Activated CD8-positive, alpha-beta T cell treated with anti-CD3 and anti-CD28 coated beads for 36 hours (primary cell): ENCODE results near the gene FGD3. TPM values are rescaled to one million over a fixed set of nuclear protein-coding genes. Genes with fewer than 3 reads are reported as not detected.
"Not testable (repeated sequence)": the region's sequence is repeated elsewhere in the genome, so short reads cannot be mapped to it uniquely, and the experiment has no call there.

Experiments
- ATAC-seq: fragments of 200-7000 bp; cut with Tn5 transposase; one replicate; pipeline ENCODE4 v1.10.0; 2021; ENCODE audit warnings: mild to moderate bottlenecking, moderate library complexity
- CTCF ChIA-PET: fragments of 350-600 bp; sonication (Branson Sonifier 250); formaldehyde crosslinking; loops from one replicate; lab custom pipeline; 2021; ENCODE audit warnings: antibody characterized with exemption; lab: Charles Lee
- POLR2A ChIA-PET: fragments of 350-600 bp; sonication (Branson Sonifier 250); formaldehyde crosslinking; loops from one replicate; lab custom pipeline; 2021; ENCODE audit warnings: antibody characterized with exemption; lab: Charles Lee
- DNase-seq: peaks from one replicate; pipeline ENCODE4 v3.0.0-alpha.2; 2020
- H3K27ac Mint-ChIP-seq: one replicate; pipeline ENCODE4 v1.8.0; 2021; ENCODE audit warnings: mild to moderate bottlenecking, mixed read lengths
- H3K27me3 Mint-ChIP-seq: one replicate; pipeline ENCODE4 v1.8.0; 2021; ENCODE audit warnings: mixed read lengths
- H3K36me3 Mint-ChIP-seq: one replicate; pipeline ENCODE4 v1.8.0; 2021; ENCODE audit warnings: low read depth, mixed read lengths
- H3K4me1 Mint-ChIP-seq: one replicate; pipeline ENCODE4 v1.8.0; 2021; ENCODE audit warnings: low read depth, mixed read lengths
- H3K4me3 Mint-ChIP-seq: one replicate; pipeline ENCODE4 v1.8.0; 2021; ENCODE audit warnings: mild to moderate bottlenecking, moderate library complexity, mixed read lengths
- H3K9me3 Mint-ChIP-seq: one replicate; pipeline ENCODE4 v1.8.0; 2021; ENCODE audit warnings: mixed read lengths
- CTCF ChIP-seq: fragments of 200-600 bp; IDR thresholded peaks from one replicate; pipeline ENCODE4 v1.8.0; 2022; ENCODE audit warnings: antibody characterized with exemption, mild to moderate bottlenecking
- intact Hi-C: fragments of 100-400 bp; cut with micrococcal nuclease; formaldehyde crosslinking; loops from one replicate; pipeline ENCODE4 v1.10.0; 2022
- total RNA-seq, 2 experiments: library from RNA; stranded (reverse); gene quantifications; one replicate each; pipeline ENCODE4 v1.2.3, GENCODE V29; 2021

FGD3 gene
- total RNA-seq = 10 to 100 TPM; 41.6 to 43.5 TPM

- CTCF ChIA-PET = interaction anchor here (2.1 kb wide), 1 partner anchor 10 kb away, joined by 8 read pairs; no protein-coding TSS in a partner anchor
- no peak for TF ChIP-seq CTCF
- POLR2A ChIA-PET = interaction anchor here (0.9 to 1.8 kb wide), 3 partner anchors 17 to 184 kb away, joined by 3 to 6 read pairs (median 5); no protein-coding TSS in a partner anchor
- Mint-ChIP-seq H3K36me3 (no peaks in the 10 kb centered on the region), H3K4me1 (peaks cover 35% of the 10 kb centered on the region), H3K9me3 (peaks cover 3% of the 10 kb centered on the region), H3K27ac (peak within 1 kb of the TSS; percentile 26), H3K27me3 (no peaks in the 10 kb centered on the region), H3K4me3 (peak within 1 kb of the TSS; percentile 74)
- intact Hi-C loops = no loop called here
- ATAC-seq = peak; percentile 85
- peak; percentile 60 for DNase-seq
Observed at GRCh38 chr9:92947268-92948037, at the start of gene FGD3. Gene FGD3, plus strand, starts transcription at chr9:92947523. Its CDS starts 28,734 bp downstream, at chr9:92976257.

- H3K9me3 Mint-ChIP-seq, H3K27ac Mint-ChIP-seq, CTCF ChIA-PET, ATAC-seq, intact Hi-C loops, H3K36me3 Mint-ChIP-seq, H3K4me1 Mint-ChIP-seq, DNase-seq, POLR2A ChIA-PET, H3K27me3 Mint-ChIP-seq, H3K4me3 Mint-ChIP-seq: not testable (repeated sequence)
Observed at GRCh38 chr9:92905137-92905536, 42.2 kb upstream of the FGD3 start.

- ChIA-PET POLR2A (interaction anchor here (1.4 kb wide), 1 partner anchor 26 kb away, joined by 4 read pairs; no protein-coding TSS in a partner anchor), CTCF (no interaction called here)
- TF ChIP-seq CTCF = no peak
- ATAC-seq (no peak), DNase-seq (no peak)
- Mint-ChIP-seq H3K4me3 (no peak overlapping the region), H3K27ac (no peak overlapping the region), H3K27me3 (peaks cover 3% of the 10 kb centered on the region), H3K4me1 (peaks cover 2% of the 10 kb centered on the region), H3K36me3 (no peaks in the 10 kb centered on the region), H3K9me3 (no peaks in the 10 kb centered on the region)
- intact Hi-C loops = no loop called here
Observed at GRCh38 chr9:92911511-92912475, 35.5 kb upstream of the FGD3 start.

GRCh38 chr9:92917176-92917800, 30.0 kb upstream of the FGD3 start:
- H3K36me3 Mint-ChIP-seq = no peaks in the 10 kb centered on the region
- no peak overlapping the region for H3K4me3 Mint-ChIP-seq
- H3K9me3 Mint-ChIP-seq = no peaks in the 10 kb centered on the region
- H3K27ac Mint-ChIP-seq = no peak overlapping the region
- intact Hi-C loops = no loop called here
- no peak for DNase-seq
- CTCF ChIA-PET = no interaction called here
- POLR2A ChIA-PET = no interaction called here
- ATAC-seq = no peak
- no peaks in the 10 kb centered on the region for H3K4me1 Mint-ChIP-seq
- no peaks in the 10 kb centered on the region for H3K27me3 Mint-ChIP-seq
- no peak for TF ChIP-seq CTCF

GRCh38 chr9:92920437-92920836, 26.9 kb upstream of the FGD3 start:
- ChIA-PET CTCF (interaction anchor here (0.9 kb wide), 1 partner anchor 14 kb away, joined by 3 read pairs; no protein-coding TSS in a partner anchor), POLR2A (interaction anchor here (0.9 kb wide), 1 partner anchor 9 kb away, joined by 3 read pairs; no protein-coding TSS in a partner anchor)
- H3K9me3 Mint-ChIP-seq = no peaks in the 10 kb centered on the region
- no peaks in the 10 kb centered on the region for H3K4me1 Mint-ChIP-seq
- no peak for TF ChIP-seq CTCF
- no peak for DNase-seq
- intact Hi-C loops = no loop called here
- H3K36me3 Mint-ChIP-seq = no peaks in the 10 kb centered on the region
- no peaks in the 10 kb centered on the region for H3K27me3 Mint-ChIP-seq
- no peak for ATAC-seq
- H3K27ac Mint-ChIP-seq = no peak overlapping the region
- no peak overlapping the region for H3K4me3 Mint-ChIP-seq
